GM23248 (cell line): Measurements from ENCODE around the gene DUSP15.

Source experiments
- EZH2 ChIP-seq: fragments of 200-600 bp; sonication (generic); IDR thresholded peaks from 2 replicates; pipeline ENCODE4 v1.6.1; 2018; ENCODE audit warnings: antibody characterized with exemption, mild to moderate bottlenecking; ENCODE audit not compliant: insufficient read depth, poor library complexity, severe bottlenecking
- EZH2phosphoT487 ChIP-seq: fragments of 200-600 bp; sonication (generic); IDR thresholded peaks from 2 replicates; pipeline ENCODE4 v1.6.1; 2018; ENCODE audit warnings: antibody characterized with exemption, moderate library complexity, mild to moderate bottlenecking, low read depth; ENCODE audit not compliant: insufficient read depth

DNA sequence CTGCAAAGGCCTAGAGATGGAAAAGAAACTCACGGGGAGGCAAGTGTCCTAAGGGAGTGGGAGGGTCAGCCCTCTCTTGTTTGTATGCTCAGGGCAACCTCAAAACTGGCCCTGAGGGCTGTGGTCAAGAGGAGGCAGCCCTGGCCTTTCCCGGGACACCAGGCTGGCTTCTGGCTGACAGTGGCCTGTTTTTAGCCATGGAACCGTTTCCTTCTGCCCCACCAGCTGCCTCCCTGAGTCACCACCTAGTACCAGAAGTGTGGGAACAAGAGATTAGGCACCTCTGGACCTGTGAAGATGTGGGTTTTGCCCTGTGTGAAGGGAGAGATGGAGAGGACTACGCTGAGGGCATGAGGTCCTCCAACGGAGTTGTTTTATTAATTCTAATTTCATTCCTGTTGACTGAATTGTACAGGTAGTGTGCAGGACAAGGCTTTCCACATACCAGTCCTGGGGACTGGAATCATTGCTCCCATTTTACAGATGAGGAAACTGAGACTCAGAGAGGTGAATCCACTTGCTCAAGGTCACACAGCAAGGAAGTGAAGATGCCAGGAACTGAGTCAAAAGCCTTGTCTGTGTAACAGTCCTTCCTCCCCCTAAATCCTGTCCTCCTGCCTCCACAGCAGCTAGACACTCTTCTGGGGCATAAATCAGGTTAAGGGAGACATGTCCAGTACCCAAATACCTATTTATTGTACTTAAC, 30.4 kb downstream of the DUSP15 start:
- TF ChIP-seq EZH2 (no peak), EZH2phosphoT487 (no peak)
